H1 (cell line): ENCODE results near the gene PRR29. TPM values are rescaled to one million over a fixed set of nuclear protein-coding genes. Genes with fewer than 3 reads are reported as not detected.

Experiments used
- CTCF ChIA-PET: fragments of 300-600 bp; sonication (Branson Sonifier 250); formaldehyde crosslinking; loops from one replicate; lab custom pipeline; 2021; ENCODE audit not compliant: partially characterized antibody; lab: Charles Lee
- POLR2A ChIA-PET: fragments of 300-600 bp; sonication (Branson Sonifier 250); formaldehyde crosslinking; loops from one replicate; lab custom pipeline; 2021; ENCODE audit warnings: inconsistent platforms; ENCODE audit not compliant: partially characterized antibody; lab: Charles Lee
- DNase-seq, 2 experiments: peaks; one replicate each; pipeline versions ENCODE4 v3.0.0 to v3.0.0-alpha.2; 2010 to 2022; ENCODE audit warnings: low spot score in 2 of 2, low read depth in 1 of 2, mixed read lengths in 1 of 2
- FAIRE-seq: peaks from 2 replicates; lab custom pipeline; 2011; peaks lifted over from hg19 to GRCh38; lab: Jason Lieb, UNC
- H2AFZ ChIP-seq: 2 replicates; pipeline ENCODE4 v1.8.1; 2012; ENCODE audit warnings: low read length, inconsistent platforms
- H2AK5ac ChIP-seq: 2 replicates; pipeline ENCODE4 v1.6.1; 2013; ENCODE audit warnings: low read depth, low read length
- H2BK120ac ChIP-seq: replicated peaks from 2 replicates; pipeline ENCODE3; 2013; ENCODE audit warnings: low read depth, low read length, inconsistent platforms
- H2BK12ac ChIP-seq: 2 replicates; pipeline ENCODE4 v1.6.1; 2013; ENCODE audit warnings: low read depth, low read length
- H2BK15ac ChIP-seq: 2 replicates; pipeline ENCODE4 v1.6.1; 2013; ENCODE audit warnings: low read length
- H2BK20ac ChIP-seq: 2 replicates; pipeline ENCODE4 v1.6.1; 2013; ENCODE audit warnings: low read length
- H2BK5ac ChIP-seq: 2 replicates; pipeline ENCODE4 v1.6.1; 2013; ENCODE audit warnings: low read depth, low read length
- H3K14ac ChIP-seq: 2 replicates; pipeline ENCODE4 v1.6.1; 2013; ENCODE audit warnings: inconsistent platforms; ENCODE audit not compliant: insufficient read length
- H3K18ac ChIP-seq: 2 replicates; pipeline ENCODE4 v1.6.1; 2013; ENCODE audit warnings: low read length; ENCODE audit errors: extremely low read depth
- H3K23ac ChIP-seq: 2 replicates; pipeline ENCODE4 v1.6.1; 2013; ENCODE audit warnings: inconsistent platforms; ENCODE audit not compliant: insufficient read length
- H3K23me2 ChIP-seq: 2 replicates; pipeline ENCODE4 v1.6.1; 2013; ENCODE audit warnings: low read depth, low read length
- H3K27ac ChIP-seq: 2 replicates; pipeline ENCODE4 v1.6.1; 2011; ENCODE audit warnings: low read depth, low read length, inconsistent platforms
- H3K27me3 ChIP-seq, 4 experiments: replicated peaks in 1 of 4; 1 replicate in 1 of 4; 2 replicates in 3 of 4; pipeline versions ENCODE4 v1.6.1 to v1.8.1; 2011 to 2013; ENCODE audit warnings: low read length in 3 of 4, mild to moderate bottlenecking in 3 of 4, inconsistent platforms in 2 of 4, mixed read lengths in 2 of 4, moderate library complexity in 1 of 4; ENCODE audit not compliant: control insufficient read depth in 3 of 4, insufficient read depth in 3 of 4; ENCODE audit errors: extremely low read depth in 1 of 4
- H3K36me3 ChIP-seq, 4 experiments: 2 replicates each; pipeline versions ENCODE4 v1.6.1 to v1.8.1; 2011 to 2013; ENCODE audit warnings: mild to moderate bottlenecking in 4 of 4, low read length in 3 of 4, moderate library complexity in 2 of 4, control low read depth in 1 of 4, inconsistent platforms in 1 of 4; ENCODE audit not compliant: insufficient read depth in 4 of 4, control insufficient read depth in 2 of 4
- H3K4ac ChIP-seq: replicated peaks from 2 replicates; pipeline ENCODE3; 2013; ENCODE audit warnings: low read length, low read depth, mixed read lengths, inconsistent platforms; ENCODE audit not compliant: insufficient read length
- H3K4me1 ChIP-seq, 4 experiments: replicated peaks in 1 of 4; 1 replicate in 1 of 4; 2 replicates in 3 of 4; pipeline versions ENCODE4 v1.6.1 to v1.8.1; 2011 to 2013; ENCODE audit warnings: low read length in 3 of 4, inconsistent platforms in 2 of 4, mixed read lengths in 1 of 4; ENCODE audit not compliant: insufficient read depth in 4 of 4, control insufficient read depth in 3 of 4
- H3K4me2 ChIP-seq, 2 experiments: 2 replicates each; pipeline versions ENCODE4 v1.6.1 to v1.8.1; 2011 to 2013; ENCODE audit warnings: low read depth in 2 of 2, low read length in 2 of 2, control low read depth in 1 of 2, inconsistent platforms in 1 of 2, mild to moderate bottlenecking in 1 of 2; ENCODE audit not compliant: insufficient read depth in 1 of 2
- H3K4me3 ChIP-seq, 4 experiments: fragments of 200-600, 300-600 bp in 1 of 4; sonication (generic), shearing (Covaris generic), sonication (Bioruptor Twin) in 1 of 4; 2 replicates each; pipeline versions ENCODE4 v1.5.1 to v1.8.1; 2011 to 2016; ENCODE audit warnings: low read length in 4 of 4, low read depth in 3 of 4, control low read depth in 2 of 4, inconsistent platforms in 2 of 4, mild to moderate bottlenecking in 2 of 4, mixed read lengths in 1 of 4, moderate library complexity in 1 of 4; ENCODE audit not compliant: insufficient read depth in 2 of 4; ENCODE audit errors: extremely low read depth in 1 of 4
- H3K56ac ChIP-seq: replicated peaks from 2 replicates; pipeline ENCODE3; 2013; ENCODE audit warnings: low read depth, mild to moderate bottlenecking, mixed read lengths, low read length, inconsistent platforms; ENCODE audit not compliant: insufficient read length
- H3K79me1 ChIP-seq: 2 replicates; pipeline ENCODE4 v1.6.1; 2013; ENCODE audit warnings: low read depth, low read length, control low read depth
- H3K79me2 ChIP-seq, 2 experiments: 2 replicates each; pipeline versions ENCODE4 v1.6.1 to v1.8.1; 2012 to 2013; ENCODE audit warnings: low read length in 2 of 2, mild to moderate bottlenecking in 2 of 2, inconsistent platforms in 1 of 2; ENCODE audit not compliant: insufficient read depth in 2 of 2, control insufficient read depth in 1 of 2
- H3K9ac ChIP-seq, 4 experiments: replicated peaks in 1 of 4; 1 replicate in 1 of 4; 2 replicates in 3 of 4; pipeline versions ENCODE4 v1.6.1 to v1.8.1; 2011 to 2013; ENCODE audit warnings: low read depth in 3 of 4, low read length in 3 of 4, control low read depth in 2 of 4, mild to moderate bottlenecking in 2 of 4, moderate library complexity in 2 of 4, inconsistent platforms in 1 of 4; ENCODE audit errors: extremely low read depth in 1 of 4
- H3K9me3 ChIP-seq, 2 experiments: 2 replicates each; pipeline versions ENCODE4 v1.6.1 to v1.8.1; 2012 to 2013; ENCODE audit warnings: mild to moderate bottlenecking in 2 of 2, moderate library complexity in 2 of 2, control low read depth in 1 of 2, inconsistent platforms in 1 of 2, low read depth in 1 of 2, low read length in 1 of 2, mixed read lengths in 1 of 2; ENCODE audit not compliant: insufficient read depth in 2 of 2
- H4K20me1 ChIP-seq, 2 experiments: replicated peaks in 1 of 2; 2 replicates each; pipeline versions ENCODE3 to v1.8.1; 2011 to 2013; ENCODE audit warnings: inconsistent platforms in 2 of 2, low read length in 2 of 2, mild to moderate bottlenecking in 1 of 2; ENCODE audit not compliant: insufficient read depth in 2 of 2, control insufficient read depth in 1 of 2
- H4K5ac ChIP-seq: 2 replicates; pipeline ENCODE4 v1.6.1; 2013; ENCODE audit warnings: low read length, low read depth, mixed read lengths, inconsistent platforms; ENCODE audit not compliant: insufficient read length
- H4K8ac ChIP-seq: 2 replicates; pipeline ENCODE4 v1.8.0; 2013; ENCODE audit warnings: mild to moderate bottlenecking, moderate library complexity, low read length, inconsistent platforms; ENCODE audit not compliant: insufficient read depth; ENCODE audit errors: extremely low read depth
- H4K91ac ChIP-seq: replicated peaks from 2 replicates; pipeline ENCODE3; 2013; ENCODE audit warnings: low read length, mixed read lengths, inconsistent platforms; ENCODE audit not compliant: insufficient read length
- MAFK ChIP-seq: IDR thresholded peaks from 2 replicates; pipeline ENCODE4 v1.6.1; 2012; ENCODE audit warnings: low read depth, mild to moderate bottlenecking, improper control_type of control experiment, low read length
- SAP30 ChIP-seq: fragments of 300-600 bp; sonication (generic); IDR thresholded peaks from 2 replicates; pipeline ENCODE4 v1.7.1; 2012; ENCODE audit warnings: low read length, moderate library complexity, mild to moderate bottlenecking, inconsistent platforms; ENCODE audit not compliant: insufficient read depth, insufficient replicate concordance
- SIRT6 ChIP-seq: IDR thresholded peaks from one replicate; pipeline ENCODE4 v1.7.1; 2012; ENCODE audit warnings: low read length, inconsistent platforms
- TCF12 ChIP-seq: IDR thresholded peaks from 2 replicates; pipeline ENCODE4 v1.6.1; 2011; ENCODE audit warnings: low read depth, mild to moderate bottlenecking, low read length
- WGBS, 2 experiments: shearing (Covaris generic) in 1 of 2; methylation state at CpG; one replicate each; pipeline versions ENCODE4 v1.1.6 to v1.1.7; 2013 to 2015; ENCODE audit warnings: low lambda C conversion rate in 2 of 2, mixed read lengths in 2 of 2, inconsistent platforms in 1 of 2, low coverage in 1 of 2, missing lambda C conversion rate in 1 of 2; ENCODE audit not compliant: insufficient replicate concordance in 2 of 2, insufficient coverage in 1 of 2, insufficient read length in 1 of 2; ENCODE audit errors: extremely low coverage in 1 of 2, missing lambda C conversion rate in 1 of 2; 5-methylcytosine and 5-hydroxymethylcytosine counted together
- polyA plus RNA-seq, 7 experiments: library from polyadenylated mRNA; depleted of rRNA in 3 of 7; stranded (reverse) in 5 of 7; unstranded in 2 of 7; fragments of >200 nt in 5 of 7; fragments of 200-250 nt in 2 of 7; gene quantifications; 1 replicate in 5 of 7; 2 replicates in 1 of 7; 4 replicates in 1 of 7; pipeline versions ENCODE4 v1.2.1 to v1.2.3, GENCODE V29; 2011 to 2013; ENCODE audit warnings: missing spikeins in 2 of 7, mixed read lengths in 2 of 7
- total RNA-seq: library from RNA; stranded (reverse); fragmentation: NEBNext Ultra II Directional; extraction: Animal tissue kit (Norgen Biotek cat#: 25700); gene quantifications from 2 replicates; pipeline ENCODE4 v1.2.1, GENCODE V29; 2021

Gene PRR29
- total and polyA plus RNA-seq, 2 of the 8 experiments (the other 6 are each of a cell fraction or from before 2014, with no cell fraction given), result 0.67 to 0.83 TPM

DNA sequence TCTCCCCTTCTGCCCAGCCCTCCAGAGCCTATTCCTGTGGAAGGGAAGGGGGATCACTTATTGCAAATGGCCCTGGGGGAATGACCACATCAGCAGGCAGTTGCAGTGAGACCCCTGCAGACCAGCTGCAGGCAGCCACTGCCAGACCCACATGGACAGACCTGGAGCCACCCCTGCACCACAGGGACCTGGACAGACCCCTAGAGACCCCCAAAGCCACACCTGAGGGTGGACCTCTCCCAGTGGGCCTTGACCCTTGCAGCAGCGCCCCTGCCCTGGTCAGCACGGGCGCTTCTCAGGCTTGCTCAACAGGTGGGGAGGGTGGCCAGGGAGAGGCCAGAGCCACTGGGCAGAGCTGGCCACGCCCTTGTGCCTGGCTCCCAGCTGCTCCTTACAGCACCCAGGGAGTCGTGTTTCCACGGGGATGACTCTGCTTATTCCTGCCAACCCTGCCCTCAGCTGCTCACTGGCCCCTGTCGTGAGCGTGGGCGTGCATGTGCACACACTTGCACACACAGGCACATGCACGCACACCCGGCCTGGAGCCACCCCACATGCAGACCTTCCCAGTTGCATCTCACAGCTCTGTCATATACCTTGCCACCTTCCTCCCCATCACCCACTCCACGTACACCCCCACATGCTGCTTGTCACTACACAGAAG, 24.1 kb upstream of the PRR29 start:
- no peak overlapping the region for H2AFZ ChIP-seq
- ChIA-PET CTCF (interaction anchor here (1.0 to 18.4 kb wide), 10 partner anchors 9 to 128 kb away, joined by 3 to 219 read pairs (median 6); partner anchors contain the start of gene GH1), POLR2A (interaction anchor here (1.0 to 2.4 kb wide), 4 partner anchors 9 to 25 kb away, joined by 3 to 8 read pairs (median 4); no protein-coding TSS in a partner anchor)
- peaks cover 0 to 7% (median under 1%) of the 10 kb centered on the region in 4 experiments; a peak in 4 of 7 replicates for H3K4me1 ChIP-seq
- H3K4me3 ChIP-seq, result no peak overlapping the region
- H3K9ac ChIP-seq, result no peak overlapping the region
- no peaks in the 10 kb centered on the region; a peak in 1 of 7 replicates for H3K27me3 ChIP-seq
- no peak overlapping the region for H3K27ac ChIP-seq
- H3K14ac ChIP-seq, result no peak overlapping the region
- no peak overlapping the region for H3K56ac ChIP-seq
- no peak for TF ChIP-seq SAP30
- no peak for TF ChIP-seq MAFK
- TF ChIP-seq TCF12, result no peak
- TF ChIP-seq SIRT6, result no peak
- peak overlapping the region; percentile 17; the same call in 1 of the 2 replicates for H4K8ac ChIP-seq
- H2BK5ac ChIP-seq, result 0 out of 2 replicates have a peak overlapping the region, but pooled peaks have one; percentile 44
- 0 out of 2 replicates have a peak overlapping the region, but pooled peaks have one; percentile 27 for H2BK12ac ChIP-seq
- H4K20me1 ChIP-seq, result no peaks in the 10 kb centered on the region
- no peaks in the 10 kb centered on the region for H3K9me3 ChIP-seq
- H2AK5ac ChIP-seq, result no peak overlapping the region
- no peak for DNase-seq
- H2BK15ac ChIP-seq, result 0 out of 2 replicates have a peak overlapping the region, but pooled peaks have one; percentile 16
- H2BK20ac ChIP-seq, result no peak overlapping the region
- FAIRE-seq, result no peak
- no peaks in the 10 kb centered on the region for H3K36me3 ChIP-seq
- no peak overlapping the region for H3K18ac ChIP-seq
- no peak overlapping the region for H3K4ac ChIP-seq
- H3K79me1 ChIP-seq, result no peaks in the 10 kb centered on the region
- no peak overlapping the region for H2BK120ac ChIP-seq
- H3K23me2 ChIP-seq, result no peaks in the 10 kb centered on the region
- no peak overlapping the region for H3K23ac ChIP-seq
- 92% methylated on average over 12 of the region's 12 CpGs; no CpG with 5 or more reads in 1 of the 2 experiments for WGBS, 2 experiments
- no peaks in the 10 kb centered on the region for H3K79me2 ChIP-seq
- no peak overlapping the region for H4K91ac ChIP-seq
- H4K5ac ChIP-seq, result no peak overlapping the region
- no peak overlapping the region for H3K4me2 ChIP-seq
